ENCODE data around the gene SLC2A1.

Gene SLC2A1

GRCh38 chr1:42979896-42980800 lies 21.5 kb upstream of the SLC2A1 start:
- no peak for DNase-seq (ENCODE audit: low read depth in 3 of 3)

GRCh38 chr1:42979036-42979430 lies 20.4 kb upstream of the SLC2A1 start:
- no peak for DNase-seq (ENCODE audit: low read depth in 3 of 3)

GRCh38 chr1:42978317-42979035 lies 19.8 kb upstream of the SLC2A1 start:
- DNase-seq (ENCODE audit: low read depth in 3 of 3), result no peak

GRCh38 chr1:42977653-42978052 lies 19.0 kb upstream of the SLC2A1 start:
- no peak for DNase-seq (ENCODE audit: low read depth in 3 of 3)

- DNase-seq (ENCODE audit: low read depth in 3 of 3), result no peak
Measured at GRCh38 chr1:42975561-42976225, 17.0 kb upstream of the SLC2A1 start.

- no peak for DNase-seq (ENCODE audit: low read depth in 3 of 3)
Measured at GRCh38 chr1:42974767-42975437, 16.2 kb upstream of the SLC2A1 start.

- no peak for DNase-seq (ENCODE audit: low read depth in 3 of 3)
Measured at GRCh38 chr1:42973799-42974198, 15.1 kb upstream of the SLC2A1 start.

- DNase-seq (ENCODE audit: low read depth in 3 of 3), result no peak
Measured at GRCh38 chr1:42973286-42973685, 14.6 kb upstream of the SLC2A1 start.

GRCh38 chr1:42971841-42972291 lies 13.2 kb upstream of the SLC2A1 start:
- no peak for DNase-seq (ENCODE audit: low read depth in 3 of 3)

- DNase-seq (ENCODE audit: low read depth in 3 of 3), result no peak
Measured at GRCh38 chr1:42970143-42970542, 11.5 kb upstream of the SLC2A1 start.

GRCh38 chr1:42968654-42969053 lies 10.0 kb upstream of the SLC2A1 start:
- no peak for DNase-seq (ENCODE audit: low read depth in 3 of 3)

- no peak for DNase-seq (ENCODE audit: low read depth in 3 of 3)
Measured at GRCh38 chr1:42966688-42967612, 8.3 kb upstream of the SLC2A1 start.

- DNase-seq (ENCODE audit: low read depth in 3 of 3), result no peak
Measured at GRCh38 chr1:42965378-42965777, 6.7 kb upstream of the SLC2A1 start.

- no peak for DNase-seq (ENCODE audit: low read depth in 3 of 3)
Measured at GRCh38 chr1:42964044-42964812, 5.6 kb upstream of the SLC2A1 start.

GRCh38 chr1:42963378-42964043 lies 4.8 kb upstream of the SLC2A1 start:
- no peak for DNase-seq (ENCODE audit: low read depth in 3 of 3)

GRCh38 chr1:42962641-42963377 lies 4.1 kb upstream of the SLC2A1 start:
- no peak for DNase-seq (ENCODE audit: low read depth in 3 of 3)

- DNase-seq (ENCODE audit: low read depth in 3 of 3), result no peak
Measured at GRCh38 chr1:42961312-42962091, 2.8 kb upstream of the SLC2A1 start.

All from stimulated activated CD4-positive, alpha-beta T cell treated with anti-CD3 and anti-CD28 coated beads, TNF-alpha, amount 100 ng/mL, for 24 hours (primary cell).